SK-N-SH (cell line): ENCODE data around the gene HCST.

ENCODE experiments used
- EP300 ChIP-seq, 2 experiments: IDR thresholded peaks; 2 replicates each; pipeline versions ENCODE4 v1.4.0 to v1.6.1; 2012; ENCODE audit warnings: borderline replicate concordance in 1 of 2, low read depth in 1 of 2, low read length in 1 of 2
- EZH2phosphoT487 ChIP-seq: fragments of 200-600 bp; sonication (generic); IDR thresholded peaks from 2 replicates; pipeline ENCODE4 v1.6.1; 2017; ENCODE audit warnings: low read depth, mixed run types, mild to moderate bottlenecking, antibody characterized with exemption, moderate library complexity, borderline replicate concordance
- GABPA ChIP-seq: IDR thresholded peaks from 2 replicates; pipeline ENCODE4 v1.4.0; 2012; ENCODE audit warnings: low read depth, mild to moderate bottlenecking
- POLR2AphosphoS5 ChIP-seq: IDR thresholded peaks from 2 replicates; pipeline ENCODE4 v1.6.1; 2012; ENCODE audit warnings: low read depth, low read length
- RAD21 ChIP-seq: IDR thresholded peaks from 2 replicates; pipeline ENCODE4 v1.6.1; 2012; ENCODE audit warnings: mild to moderate bottlenecking, low read length
- REST ChIP-seq: IDR thresholded peaks from 2 replicates; pipeline ENCODE4 v1.6.1; 2012; ENCODE audit warnings: mild to moderate bottlenecking, low read depth, low read length, moderate library complexity
- RFX5 ChIP-seq: IDR thresholded peaks from 2 replicates; pipeline ENCODE4 v1.6.1; 2012; ENCODE audit warnings: mild to moderate bottlenecking, improper control_type of control experiment, low read length
- RXRA ChIP-seq: IDR thresholded peaks from 2 replicates; pipeline ENCODE4 v1.4.0; 2012; ENCODE audit warnings: low read depth, mild to moderate bottlenecking, borderline replicate concordance
- SIN3A ChIP-seq: IDR thresholded peaks from 2 replicates; pipeline ENCODE4 v1.6.1; 2012; ENCODE audit warnings: low read depth, mild to moderate bottlenecking, low read length, moderate library complexity, borderline replicate concordance
- TF ChIP-seq, protein P1 (sequence below): fragments of 200-600 bp; sonication (generic); IDR thresholded peaks from 2 replicates; pipeline ENCODE4 v1.6.1; 2017; ENCODE audit warnings: antibody characterized with exemption, mild to moderate bottlenecking, moderate library complexity
- TF ChIP-seq, protein P2 (sequence below): fragments of 150-350 bp; IDR thresholded peaks from 2 replicates; pipeline ENCODE4 v1.6.1; 2017; ENCODE audit warnings: antibody characterized with exemption, low read length, low read depth, borderline replicate concordance

DNA sequence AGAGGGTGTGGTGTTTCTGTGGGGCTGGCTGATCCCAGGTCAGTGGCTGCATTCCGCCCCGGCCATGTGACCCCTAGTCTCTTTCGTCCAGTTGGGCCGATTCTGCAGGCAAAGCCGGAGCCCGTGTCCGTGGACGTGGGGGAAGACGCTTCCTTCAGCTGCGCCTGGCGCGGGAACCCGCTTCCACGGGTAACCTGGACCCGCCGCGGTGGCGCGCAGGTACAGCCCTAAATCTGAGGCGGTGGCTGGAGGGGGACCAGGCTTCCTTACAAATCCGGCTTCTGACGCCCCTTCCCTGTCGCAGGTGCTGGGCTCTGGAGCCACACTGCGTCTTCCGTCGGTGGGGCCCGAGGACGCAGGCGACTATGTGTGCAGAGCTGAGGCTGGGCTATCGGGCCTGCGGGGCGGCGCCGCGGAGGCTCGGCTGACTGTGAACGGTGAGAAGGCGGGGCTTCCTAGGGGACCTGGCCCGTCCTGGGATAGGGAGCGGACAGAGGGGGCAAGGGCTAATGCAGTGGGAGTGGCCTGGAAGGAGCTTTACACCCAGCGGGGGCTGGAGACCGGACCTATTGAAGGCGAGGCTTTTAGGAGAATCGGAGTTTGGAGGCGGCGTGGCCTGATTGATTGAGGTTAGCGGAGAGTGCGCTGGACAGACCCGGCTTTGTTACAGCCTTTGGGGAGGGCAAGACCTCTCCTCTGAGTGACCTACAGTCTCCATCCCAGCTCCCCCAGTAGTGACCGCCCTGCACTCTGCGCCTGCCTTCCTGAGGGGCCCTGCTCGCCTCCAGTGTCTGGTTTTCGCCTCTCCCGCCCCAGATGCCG lies 41.3 kb upstream of the HCST start:
- TF ChIP-seq REST (no peak), RXRA (no peak), POLR2AphosphoS5 (no peak), GABPA (no peak), RAD21 (no peak), EZH2phosphoT487 (no peak), SIN3A (no peak), RFX5 (no peak), EP300 (IDR thresholded peaks at IDR 0.05; ENCODE audit: borderline replicate concordance in 1 of 2, low read depth in 1 of 2, low read length in 1 of 2) (no peak)
- TF ChIP-seq, protein P1, sequence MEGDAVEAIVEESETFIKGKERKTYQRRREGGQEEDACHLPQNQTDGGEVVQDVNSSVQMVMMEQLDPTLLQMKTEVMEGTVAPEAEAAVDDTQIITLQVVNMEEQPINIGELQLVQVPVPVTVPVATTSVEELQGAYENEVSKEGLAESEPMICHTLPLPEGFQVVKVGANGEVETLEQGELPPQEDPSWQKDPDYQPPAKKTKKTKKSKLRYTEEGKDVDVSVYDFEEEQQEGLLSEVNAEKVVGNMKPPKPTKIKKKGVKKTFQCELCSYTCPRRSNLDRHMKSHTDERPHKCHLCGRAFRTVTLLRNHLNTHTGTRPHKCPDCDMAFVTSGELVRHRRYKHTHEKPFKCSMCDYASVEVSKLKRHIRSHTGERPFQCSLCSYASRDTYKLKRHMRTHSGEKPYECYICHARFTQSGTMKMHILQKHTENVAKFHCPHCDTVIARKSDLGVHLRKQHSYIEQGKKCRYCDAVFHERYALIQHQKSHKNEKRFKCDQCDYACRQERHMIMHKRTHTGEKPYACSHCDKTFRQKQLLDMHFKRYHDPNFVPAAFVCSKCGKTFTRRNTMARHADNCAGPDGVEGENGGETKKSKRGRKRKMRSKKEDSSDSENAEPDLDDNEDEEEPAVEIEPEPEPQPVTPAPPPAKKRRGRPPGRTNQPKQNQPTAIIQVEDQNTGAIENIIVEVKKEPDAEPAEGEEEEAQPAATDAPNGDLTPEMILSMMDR, result no peak
- TF ChIP-seq, protein P2, sequence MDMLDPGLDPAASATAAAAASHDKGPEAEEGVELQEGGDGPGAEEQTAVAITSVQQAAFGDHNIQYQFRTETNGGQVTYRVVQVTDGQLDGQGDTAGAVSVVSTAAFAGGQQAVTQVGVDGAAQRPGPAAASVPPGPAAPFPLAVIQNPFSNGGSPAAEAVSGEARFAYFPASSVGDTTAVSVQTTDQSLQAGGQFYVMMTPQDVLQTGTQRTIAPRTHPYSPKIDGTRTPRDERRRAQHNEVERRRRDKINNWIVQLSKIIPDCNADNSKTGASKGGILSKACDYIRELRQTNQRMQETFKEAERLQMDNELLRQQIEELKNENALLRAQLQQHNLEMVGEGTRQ, result no peak
